Small intestine (tissue), 4 donors: ENCODE measurements around the gene SULT1A1. TPM values are rescaled to one million over a fixed set of nuclear protein-coding genes. Genes with fewer than 3 reads are reported as not detected.

ENCODE experiments used
- polyA plus RNA-seq, 4 donors: library from polyadenylated mRNA; stranded (reverse) in 3 of 4; unstranded in 1 of 4; fragments of 200-250 nt in 3 of 4; fragments of 120-200 nt in 1 of 4; gene quantifications; one replicate each; pipeline versions ENCODE4 v1.2.1 to v1.2.3, GENCODE V29; 2013
- donor health status: healthy with polysubstance abuse.
- donor health status: Bipolar disorder and iron deficiency.
- donor health status: healthy.

Gene SULT1A1
- polyA plus RNA-seq, 4 donors, result 69.7 to 710 (median 271) TPM

Other genes starting within 250 kb of the SULT1A1 start
- gene NPIPB6, start 246.5 kb downstream of the SULT1A1 start, polyA plus RNA-seq, result 1 to 10 TPM in 1 of 4 donors, under 1 TPM in 2, not detected in 1; 0.24 to 2.8 (median 0.54) TPM
- 10 to 100 TPM; 67.3 to 78.1 (median 74.2) TPM for gene EIF3CL, start 206.2 kb downstream of the SULT1A1 start, polyA plus RNA-seq
- gene NPIPB7, start 137.7 kb downstream of the SULT1A1 start, polyA plus RNA-seq, result under 1 TPM in 2 of 4 donors, not detected in 2; 0.10 to 0.46 TPM
- gene CLN3, start 118.0 kb downstream of the SULT1A1 start, polyA plus RNA-seq, result 10 to 100 TPM in 2 of 4 donors, 1 to 10 TPM in 2; 4.7 to 81.3 (median 20.3) TPM
- gene APOBR, start 115.4 kb downstream of the SULT1A1 start, polyA plus RNA-seq, result 10 to 100 TPM in 1 of 4 donors, 1 to 10 TPM in 2, under 1 TPM in 1; 0.89 to 11.9 (median 2.3) TPM
- under 1 TPM in 2 of 4 donors, not detected in 2; 0.15 to 0.46 TPM for gene IL27, start 103.2 kb downstream of the SULT1A1 start, polyA plus RNA-seq
- 100 to 1,000 TPM in 1 of 4 donors, 10 to 100 TPM in 1, 1 to 10 TPM in 2; 3.1 to 104 (median 13.0) TPM for gene NUPR1, start 71.1 kb downstream of the SULT1A1 start, polyA plus RNA-seq
- gene SGF29, start 56.1 kb downstream of the SULT1A1 start, polyA plus RNA-seq, result 10 to 100 TPM; 18.1 to 46.3 (median 34.1) TPM
- 100 to 1,000 TPM in 2 of 4 donors, 10 to 100 TPM in 1, 1 to 10 TPM in 1; 6.5 to 321 (median 123) TPM for gene SULT1A2, start 13.0 kb downstream of the SULT1A1 start, polyA plus RNA-seq
- 1 to 10 TPM in 1 of 4 donors, under 1 TPM in 1, not detected in 2; 0.03 to 2.2 TPM for gene NPIPB8, start 28.0 kb upstream of the SULT1A1 start, polyA plus RNA-seq
- 100 to 1,000 TPM; 430 to 869 (median 564) TPM for gene EIF3C, start 101.4 kb upstream of the SULT1A1 start, polyA plus RNA-seq
- gene NPIPB9, start 141.7 kb upstream of the SULT1A1 start, polyA plus RNA-seq, result 1 to 10 TPM in 1 of 4 donors, under 1 TPM in 1, not detected in 2; 0.10 to 3.6 TPM
- gene ATXN2L, start 213.0 kb upstream of the SULT1A1 start, polyA plus RNA-seq, result 100 to 1,000 TPM in 1 of 4 donors, 10 to 100 TPM in 3; 51.9 to 114 (median 65.1) TPM
- gene TUFM, start 236.3 kb upstream of the SULT1A1 start, polyA plus RNA-seq, result 100 to 1,000 TPM; 145 to 293 (median 212) TPM